ENCODE data around the gene MICAL1. TPM values are rescaled to one million over a fixed set of nuclear protein-coding genes. Genes with fewer than 3 reads are reported as not detected.

Gene MICAL1
- total RNA-seq, 1 donor from 2014 or later: 782 TPM

- Mint-ChIP-seq H3K27me3 (ENCODE audit: unreplicated experiment) (no peaks in the 10 kb centered on the region), H3K9me3 (ENCODE audit: unreplicated experiment) (no peaks in the 10 kb centered on the region)
- TF ChIP-seq CTCF (IDR thresholded peaks at IDR 0.05; ENCODE audit: partially characterized antibody, unreplicated experiment): no peak
Measured at GRCh38 chr6:109496036-109496772, 40.6 kb upstream of the MICAL1 start.

GRCh38 chr6:109493865-109494264 is 38.3 kb upstream of the MICAL1 start:
- Mint-ChIP-seq H3K4me3 (ENCODE audit: unreplicated experiment) (no peak overlapping the region), H3K4me1 (ENCODE audit: low read depth, unreplicated experiment) (peaks cover 10% of the 10 kb centered on the region), H3K36me3 (ENCODE audit: unreplicated experiment) (no peaks in the 10 kb centered on the region), H3K27ac (ENCODE audit: unreplicated experiment) (no peak overlapping the region), H3K9me3 (ENCODE audit: unreplicated experiment) (no peaks in the 10 kb centered on the region), H3K27me3 (ENCODE audit: unreplicated experiment) (no peaks in the 10 kb centered on the region)
- no peak for DNase-seq
- no peak for TF ChIP-seq CTCF (IDR thresholded peaks at IDR 0.05; ENCODE audit: partially characterized antibody, unreplicated experiment)

More at GRCh38 chr6:109496036-109496772, 40.6 kb upstream of the MICAL1 start:
- H3K4me3 Mint-ChIP-seq (ENCODE audit: unreplicated experiment): no peak overlapping the region
- no peak for DNase-seq
- H3K27ac Mint-ChIP-seq (ENCODE audit: unreplicated experiment): no peak overlapping the region
- H3K36me3 Mint-ChIP-seq (ENCODE audit: unreplicated experiment): no peaks in the 10 kb centered on the region
- H3K4me1 Mint-ChIP-seq (ENCODE audit: low read depth, unreplicated experiment): peaks cover 3% of the 10 kb centered on the region

GRCh38 chr6:109491207-109491938 is 35.8 kb upstream of the MICAL1 start:
- TF ChIP-seq CTCF (IDR thresholded peaks at IDR 0.05; ENCODE audit: partially characterized antibody, unreplicated experiment): no peak
- Mint-ChIP-seq H3K27ac (ENCODE audit: unreplicated experiment) (no peak overlapping the region), H3K27me3 (ENCODE audit: unreplicated experiment) (no peaks in the 10 kb centered on the region), H3K36me3 (ENCODE audit: unreplicated experiment) (no peaks in the 10 kb centered on the region), H3K4me3 (ENCODE audit: unreplicated experiment) (no peak overlapping the region), H3K4me1 (ENCODE audit: low read depth, unreplicated experiment) (peaks cover 10% of the 10 kb centered on the region), H3K9me3 (ENCODE audit: unreplicated experiment) (no peaks in the 10 kb centered on the region)
- no peak for DNase-seq

- Mint-ChIP-seq H3K4me1 (ENCODE audit: low read depth, unreplicated experiment) (peaks cover 10% of the 10 kb centered on the region), H3K36me3 (ENCODE audit: unreplicated experiment) (no peaks in the 10 kb centered on the region)
Measured at GRCh38 chr6:109490713-109491112, 35.1 kb upstream of the MICAL1 start.

More at GRCh38 chr6:109490713-109491112, 35.1 kb upstream of the MICAL1 start:
- no peak for TF ChIP-seq CTCF (IDR thresholded peaks at IDR 0.05; ENCODE audit: partially characterized antibody, unreplicated experiment)
- no peak overlapping the region for H3K27ac Mint-ChIP-seq (ENCODE audit: unreplicated experiment)
- H3K9me3 Mint-ChIP-seq (ENCODE audit: unreplicated experiment): no peaks in the 10 kb centered on the region
- H3K4me3 Mint-ChIP-seq (ENCODE audit: unreplicated experiment): no peak overlapping the region
- H3K27me3 Mint-ChIP-seq (ENCODE audit: unreplicated experiment): no peaks in the 10 kb centered on the region
- DNase-seq: no peak

Measured in glutamatergic neuron (in vitro differentiated cells).